ENCODE data around the gene LIMCH1.

DNA sequence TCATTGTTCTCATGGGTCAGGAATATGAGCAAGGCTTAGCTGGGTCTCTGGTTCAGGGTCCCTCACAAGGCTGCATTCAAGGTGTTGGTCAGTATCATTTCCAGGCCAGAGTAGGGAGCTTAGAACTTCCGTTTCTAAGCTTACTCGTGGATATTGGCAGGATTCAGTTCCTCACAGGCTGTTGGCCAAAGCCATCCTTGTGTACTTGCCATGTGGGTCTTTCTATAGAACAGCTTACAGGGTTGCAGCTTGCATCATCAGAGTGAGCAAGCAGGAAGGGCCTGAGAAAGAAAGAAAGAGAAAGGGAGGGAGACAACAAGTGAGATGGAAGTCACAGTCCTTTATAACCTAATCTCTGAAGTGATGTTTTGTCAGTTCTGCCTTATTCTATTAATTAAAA lies 5.1 kb upstream of the LIMCH1 start:
- TF ChIP-seq, protein P1, sequence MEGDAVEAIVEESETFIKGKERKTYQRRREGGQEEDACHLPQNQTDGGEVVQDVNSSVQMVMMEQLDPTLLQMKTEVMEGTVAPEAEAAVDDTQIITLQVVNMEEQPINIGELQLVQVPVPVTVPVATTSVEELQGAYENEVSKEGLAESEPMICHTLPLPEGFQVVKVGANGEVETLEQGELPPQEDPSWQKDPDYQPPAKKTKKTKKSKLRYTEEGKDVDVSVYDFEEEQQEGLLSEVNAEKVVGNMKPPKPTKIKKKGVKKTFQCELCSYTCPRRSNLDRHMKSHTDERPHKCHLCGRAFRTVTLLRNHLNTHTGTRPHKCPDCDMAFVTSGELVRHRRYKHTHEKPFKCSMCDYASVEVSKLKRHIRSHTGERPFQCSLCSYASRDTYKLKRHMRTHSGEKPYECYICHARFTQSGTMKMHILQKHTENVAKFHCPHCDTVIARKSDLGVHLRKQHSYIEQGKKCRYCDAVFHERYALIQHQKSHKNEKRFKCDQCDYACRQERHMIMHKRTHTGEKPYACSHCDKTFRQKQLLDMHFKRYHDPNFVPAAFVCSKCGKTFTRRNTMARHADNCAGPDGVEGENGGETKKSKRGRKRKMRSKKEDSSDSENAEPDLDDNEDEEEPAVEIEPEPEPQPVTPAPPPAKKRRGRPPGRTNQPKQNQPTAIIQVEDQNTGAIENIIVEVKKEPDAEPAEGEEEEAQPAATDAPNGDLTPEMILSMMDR (conservative IDR thresholded peaks at IDR 0.05; ENCODE audit: low read depth, low read length): no peak
- TF ChIP-seq EZH2 (IDR thresholded peaks at IDR 0.05; ENCODE audit: low read length, unreplicated experiment): no peak
- TF ChIP-seq EZH2phosphoT487 (IDR thresholded peaks at IDR 0.05; ENCODE audit: borderline replicate concordance, low read length): no peak

All from PC-3 (cell line).